Activated CD8-positive, alpha-beta T cell treated with anti-CD3 and anti-CD28 coated beads for 36 hours (primary cell): Measurements from ENCODE around the gene ARHGDIA. TPM values are rescaled to one million over a fixed set of nuclear protein-coding genes. Genes with fewer than 3 reads are reported as not detected.

Source experiments
- ATAC-seq: fragments of 200-7000 bp; cut with Tn5 transposase; one replicate; pipeline ENCODE4 v1.10.0; 2021; ENCODE audit warnings: mild to moderate bottlenecking, moderate library complexity
- CTCF ChIA-PET: fragments of 350-600 bp; sonication (Branson Sonifier 250); formaldehyde crosslinking; loops from one replicate; lab custom pipeline; 2021; ENCODE audit warnings: antibody characterized with exemption; lab: Charles Lee
- POLR2A ChIA-PET: fragments of 350-600 bp; sonication (Branson Sonifier 250); formaldehyde crosslinking; loops from one replicate; lab custom pipeline; 2021; ENCODE audit warnings: antibody characterized with exemption; lab: Charles Lee
- DNase-seq: peaks from one replicate; pipeline ENCODE4 v3.0.0-alpha.2; 2020
- H3K27ac Mint-ChIP-seq: one replicate; pipeline ENCODE4 v1.8.0; 2021; ENCODE audit warnings: mild to moderate bottlenecking, mixed read lengths
- H3K27me3 Mint-ChIP-seq: one replicate; pipeline ENCODE4 v1.8.0; 2021; ENCODE audit warnings: mixed read lengths
- H3K36me3 Mint-ChIP-seq: one replicate; pipeline ENCODE4 v1.8.0; 2021; ENCODE audit warnings: low read depth, mixed read lengths
- H3K4me1 Mint-ChIP-seq: one replicate; pipeline ENCODE4 v1.8.0; 2021; ENCODE audit warnings: low read depth, mixed read lengths
- H3K4me3 Mint-ChIP-seq: one replicate; pipeline ENCODE4 v1.8.0; 2021; ENCODE audit warnings: mild to moderate bottlenecking, moderate library complexity, mixed read lengths
- H3K9me3 Mint-ChIP-seq: one replicate; pipeline ENCODE4 v1.8.0; 2021; ENCODE audit warnings: mixed read lengths
- CTCF ChIP-seq: fragments of 200-600 bp; IDR thresholded peaks from one replicate; pipeline ENCODE4 v1.8.0; 2022; ENCODE audit warnings: antibody characterized with exemption, mild to moderate bottlenecking
- intact Hi-C: fragments of 100-400 bp; cut with micrococcal nuclease; formaldehyde crosslinking; loops from one replicate; pipeline ENCODE4 v1.10.0; 2022
- total RNA-seq, 2 experiments: library from RNA; stranded (reverse); gene quantifications; one replicate each; pipeline ENCODE4 v1.2.3, GENCODE V29; 2021

Gene ARHGDIA
- total RNA-seq, 2 experiments from 2014 or later, result 450 to 470 TPM

GRCh38 chr17:81906476-81907218 lies 35.5 kb upstream of the ARHGDIA start:
- intact Hi-C loops, result no loop called here
- ATAC-seq (no peak), DNase-seq (no peak)
- no peak overlapping the region for H3K4me3 Mint-ChIP-seq
- H3K27ac Mint-ChIP-seq, result no peak overlapping the region
- H3K27me3 Mint-ChIP-seq, result no peaks in the 10 kb centered on the region
- no peaks in the 10 kb centered on the region for H3K36me3 Mint-ChIP-seq
- POLR2A ChIA-PET, result no interaction called here
- no peaks in the 10 kb centered on the region for H3K9me3 Mint-ChIP-seq
- peaks cover 6% of the 10 kb centered on the region for H3K4me1 Mint-ChIP-seq
- peak; percentile 8 for TF ChIP-seq CTCF
- CTCF ChIA-PET, result interaction anchor here (1.5 kb wide), 1 partner anchor 7 kb away, joined by 4 read pairs; no protein-coding TSS in a partner anchor

GRCh38 chr17:81905993-81906392 lies 34.9 kb upstream of the ARHGDIA start:
- intact Hi-C loops, result no loop called here
- H3K4me3 Mint-ChIP-seq, result no peak overlapping the region
- no peak for TF ChIP-seq CTCF
- ATAC-seq, result no peak
- H3K36me3 Mint-ChIP-seq, result no peaks in the 10 kb centered on the region
- CTCF ChIA-PET, result interaction anchor here (1.5 kb wide), 1 partner anchor 8 kb away, joined by 4 read pairs; no protein-coding TSS in a partner anchor
- H3K4me1 Mint-ChIP-seq, result peaks cover 3% of the 10 kb centered on the region
- POLR2A ChIA-PET, result interaction anchor here (0.6 to 0.8 kb wide), 2 partner anchors 10 to 20 kb away, joined by 4 read pairs; no protein-coding TSS in a partner anchor
- no peak overlapping the region for H3K27ac Mint-ChIP-seq
- DNase-seq, result no peak
- H3K9me3 Mint-ChIP-seq, result no peaks in the 10 kb centered on the region
- H3K27me3 Mint-ChIP-seq, result peaks cover 3% of the 10 kb centered on the region

- no peak for TF ChIP-seq CTCF
- DNase-seq, result no peak
Measured at GRCh38 chr17:81905424-81905875, 34.3 kb upstream of the ARHGDIA start.

GRCh38 chr17:81904600-81905423 lies 33.7 kb upstream of the ARHGDIA start:
- ChIA-PET POLR2A (no interaction called here), CTCF (interaction anchor here (1.5 kb wide), 1 partner anchor 9 kb away, joined by 4 read pairs; no protein-coding TSS in a partner anchor)
- peaks cover 2% of the 10 kb centered on the region for H3K4me1 Mint-ChIP-seq
- H3K36me3 Mint-ChIP-seq, result peaks cover 5% of the 10 kb centered on the region
- DNase-seq (no peak), ATAC-seq (no peak)
- intact Hi-C loops, result no loop called here
- no peak overlapping the region for H3K27ac Mint-ChIP-seq
- H3K9me3 Mint-ChIP-seq, result no peaks in the 10 kb centered on the region
- H3K4me3 Mint-ChIP-seq, result no peak overlapping the region
- no peak for TF ChIP-seq CTCF
- H3K27me3 Mint-ChIP-seq, result peaks cover 6% of the 10 kb centered on the region

More at GRCh38 chr17:81905424-81905875, 34.3 kb upstream of the ARHGDIA start:
- H3K4me1 Mint-ChIP-seq, result peaks cover 5% of the 10 kb centered on the region
- no peak overlapping the region for H3K27ac Mint-ChIP-seq
- POLR2A ChIA-PET, result interaction anchor here (0.6 to 0.8 kb wide), 2 partner anchors 9 to 19 kb away, joined by 4 read pairs; no protein-coding TSS in a partner anchor
- H3K9me3 Mint-ChIP-seq, result no peaks in the 10 kb centered on the region
- peaks cover 6% of the 10 kb centered on the region for H3K27me3 Mint-ChIP-seq
- H3K4me3 Mint-ChIP-seq, result no peak overlapping the region
- H3K36me3 Mint-ChIP-seq, result no peaks in the 10 kb centered on the region
- CTCF ChIA-PET, result interaction anchor here (1.5 kb wide), 1 partner anchor 9 kb away, joined by 4 read pairs; no protein-coding TSS in a partner anchor
- intact Hi-C loops, result no loop called here
- ATAC-seq, result no peak
